ENCODE measurements around the gene PHF14. TPM values are rescaled to one million over a fixed set of nuclear protein-coding genes. Genes with fewer than 3 reads are reported as not detected.

Gene PHF14
- total and polyA plus RNA-seq, 2 experiments from 2014 or later: 10.1 to 17.0 TPM

DNA sequence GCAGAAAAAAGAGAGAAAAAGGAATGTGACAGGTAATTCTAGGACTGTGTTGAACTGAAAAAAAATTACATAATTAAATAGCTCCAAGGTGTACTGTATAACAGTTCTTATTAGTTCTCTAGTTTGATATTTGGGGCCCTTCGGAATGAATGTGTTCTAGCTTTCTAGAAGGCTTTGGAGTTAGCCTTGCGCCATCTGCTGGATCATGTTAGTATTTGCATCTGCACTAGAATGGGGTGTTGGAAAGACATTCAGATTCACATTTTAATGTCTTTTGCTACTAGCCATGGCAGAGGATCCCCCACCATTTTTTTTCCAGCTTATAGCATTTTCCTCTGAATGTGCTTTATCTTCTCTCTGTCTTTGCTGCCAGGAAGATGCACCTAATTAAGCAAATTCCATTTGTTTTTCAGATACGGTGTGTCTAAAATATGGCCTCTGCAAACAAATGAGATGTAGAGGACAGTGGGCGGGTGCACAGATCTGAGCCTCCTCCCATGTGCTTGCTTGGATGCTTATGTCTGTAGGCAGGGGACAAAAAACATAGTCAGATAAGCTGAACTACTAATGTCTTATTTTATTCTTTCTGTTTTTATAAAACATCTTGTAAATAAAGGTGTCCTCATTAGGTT, 238.5 kb downstream of the PHF14 start:
- Histone ChIP-seq H3K4me1 (ENCODE audit: insufficient read depth) (no peaks in the 10 kb centered on the region; the same call in 1 of the 2 replicates), H3K27me3 (replicated peaks; ENCODE audit: insufficient read depth) (no peaks in the 10 kb centered on the region), H3K9me2 (ENCODE audit: insufficient read depth) (no peaks in the 10 kb centered on the region), H3K9me3 (ENCODE audit: low read depth) (no peaks in the 10 kb centered on the region), H3F3A (ENCODE audit: insufficient read depth) (no peaks in the 10 kb centered on the region), H3K4me3 (peak overlapping the region; percentile 42; the same call in 1 of the 2 replicates), H3K4me2 (ENCODE audit: unreplicated experiment) (peak overlapping the region; percentile 87), H3K27ac (no peak overlapping the region), H3K36me3 (ENCODE audit: low read depth) (no peaks in the 10 kb centered on the region), H3K9ac (no peak overlapping the region), H4K20me1 (ENCODE audit: insufficient read depth) (no peaks in the 10 kb centered on the region), H2AFZ (peak overlapping the region; percentile 66), H3K79me2 (ENCODE audit: insufficient read depth) (no peaks in the 10 kb centered on the region)
- in situ Hi-C loops (cut with MboI): no loop called here
- TF ChIP-seq EZH2phosphoT487 (IDR thresholded peaks at IDR 0.05; ENCODE audit: insufficient read depth, low read depth) (no peak), EZH2 (IDR thresholded peaks at IDR 0.05; ENCODE audit: insufficient read depth, poor library complexity, severe bottlenecking) (no peak)
- DNase-seq: peak; percentile 80
- WGBS, 2 experiments (ENCODE audit: low coverage in 1 of 2, low lambda C conversion rate in 2 of 2, missing lambda C conversion rate in 2 of 2): 29% methylated on average over 4 of the region's 4 CpGs

DNA sequence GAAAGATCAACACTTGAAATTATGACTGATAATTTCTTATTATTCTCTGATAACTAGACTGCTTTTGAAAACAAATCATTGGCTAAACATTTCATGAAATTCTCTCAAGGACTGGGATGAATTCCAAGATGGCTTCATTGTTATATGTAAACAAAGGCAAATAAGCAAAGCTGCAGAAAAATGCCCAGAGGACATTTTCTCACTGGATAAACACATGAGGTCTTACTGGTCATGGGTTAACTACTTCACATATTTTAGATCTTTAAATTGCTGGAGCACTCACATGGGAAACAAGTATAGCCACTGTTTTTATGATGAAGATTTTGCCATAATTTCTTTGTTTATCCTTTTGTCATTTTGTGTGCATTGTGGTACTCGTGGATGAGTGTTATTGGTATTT, 239.1 kb downstream of the PHF14 start:
- H3K9me2 ChIP-seq (ENCODE audit: insufficient read depth): no peaks in the 10 kb centered on the region
- no peaks in the 10 kb centered on the region for H3K27me3 ChIP-seq (replicated peaks; ENCODE audit: insufficient read depth)
- no peaks in the 10 kb centered on the region; the same call in 1 of the 2 replicates for H3K4me1 ChIP-seq (ENCODE audit: insufficient read depth)
- H3K9me3 ChIP-seq (ENCODE audit: low read depth): no peaks in the 10 kb centered on the region
- no peak overlapping the region for H3K27ac ChIP-seq
- H3K36me3 ChIP-seq (ENCODE audit: low read depth): no peaks in the 10 kb centered on the region
- no peaks in the 10 kb centered on the region for H4K20me1 ChIP-seq (ENCODE audit: insufficient read depth)
- no peak overlapping the region for H2AFZ ChIP-seq
- peak; percentile 10 for DNase-seq
- no peak overlapping the region for H3K4me3 ChIP-seq
- TF ChIP-seq EZH2 (IDR thresholded peaks at IDR 0.05; ENCODE audit: insufficient read depth, poor library complexity, severe bottlenecking): no peak
- TF ChIP-seq EZH2phosphoT487 (IDR thresholded peaks at IDR 0.05; ENCODE audit: insufficient read depth, low read depth): no peak
- 27 to 45% methylated on average over 1 of the region's 1 CpG for WGBS, 2 experiments (ENCODE audit: low coverage in 1 of 2, low lambda C conversion rate in 2 of 2, missing lambda C conversion rate in 2 of 2)
- H3F3A ChIP-seq (ENCODE audit: insufficient read depth): no peaks in the 10 kb centered on the region
- H3K9ac ChIP-seq: no peak overlapping the region
- no peak overlapping the region for H3K4me2 ChIP-seq (ENCODE audit: unreplicated experiment)
- H3K79me2 ChIP-seq (ENCODE audit: insufficient read depth): no peaks in the 10 kb centered on the region
- in situ Hi-C loops (cut with MboI): no loop called here

DNA sequence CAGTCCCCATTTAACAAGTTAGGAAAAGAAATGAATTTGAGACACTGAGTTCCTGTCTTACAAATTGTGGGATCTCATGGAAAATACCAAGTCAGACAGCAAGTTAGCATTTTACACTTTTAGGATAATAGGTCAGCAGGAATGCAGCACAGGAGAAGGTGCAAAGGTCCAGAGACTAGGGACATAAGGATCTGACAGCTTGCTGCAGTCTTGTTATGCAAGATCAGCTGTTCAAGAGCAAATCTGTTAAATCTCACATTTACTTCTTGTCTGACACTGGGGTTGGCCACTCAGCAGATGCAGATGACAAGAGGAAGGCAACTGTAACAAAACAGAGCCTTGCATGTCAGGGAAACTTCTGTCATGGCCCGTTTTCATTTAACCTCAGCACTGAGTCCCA, 239.6 kb downstream of the PHF14 start:
- no peak overlapping the region for H3K27ac ChIP-seq
- no peaks in the 10 kb centered on the region for H3K36me3 ChIP-seq (ENCODE audit: low read depth)
- H3K9me3 ChIP-seq (ENCODE audit: low read depth): no peaks in the 10 kb centered on the region
- H3K79me2 ChIP-seq (ENCODE audit: insufficient read depth): no peaks in the 10 kb centered on the region
- H3F3A ChIP-seq (ENCODE audit: insufficient read depth): no peaks in the 10 kb centered on the region
- in situ Hi-C loops (cut with MboI): no loop called here
- no peak for TF ChIP-seq EZH2phosphoT487 (IDR thresholded peaks at IDR 0.05; ENCODE audit: insufficient read depth, low read depth)
- TF ChIP-seq EZH2 (IDR thresholded peaks at IDR 0.05; ENCODE audit: insufficient read depth, poor library complexity, severe bottlenecking): no peak
- no peak overlapping the region for H2AFZ ChIP-seq
- H3K4me3 ChIP-seq: no peak overlapping the region
- DNase-seq: no peak
- WGBS, 2 experiments (ENCODE audit: low coverage in 1 of 2, low lambda C conversion rate in 2 of 2, missing lambda C conversion rate in 2 of 2): 0 to 16% methylated on average over 1 of the region's 1 CpG
- H3K9ac ChIP-seq: no peak overlapping the region
- H4K20me1 ChIP-seq (ENCODE audit: insufficient read depth): no peaks in the 10 kb centered on the region
- H3K9me2 ChIP-seq (ENCODE audit: insufficient read depth): no peaks in the 10 kb centered on the region
- no peaks in the 10 kb centered on the region; the same call in 1 of the 2 replicates for H3K4me1 ChIP-seq (ENCODE audit: insufficient read depth)
- no peak overlapping the region for H3K4me2 ChIP-seq (ENCODE audit: unreplicated experiment)
- H3K27me3 ChIP-seq (replicated peaks; ENCODE audit: insufficient read depth): no peaks in the 10 kb centered on the region

DNA sequence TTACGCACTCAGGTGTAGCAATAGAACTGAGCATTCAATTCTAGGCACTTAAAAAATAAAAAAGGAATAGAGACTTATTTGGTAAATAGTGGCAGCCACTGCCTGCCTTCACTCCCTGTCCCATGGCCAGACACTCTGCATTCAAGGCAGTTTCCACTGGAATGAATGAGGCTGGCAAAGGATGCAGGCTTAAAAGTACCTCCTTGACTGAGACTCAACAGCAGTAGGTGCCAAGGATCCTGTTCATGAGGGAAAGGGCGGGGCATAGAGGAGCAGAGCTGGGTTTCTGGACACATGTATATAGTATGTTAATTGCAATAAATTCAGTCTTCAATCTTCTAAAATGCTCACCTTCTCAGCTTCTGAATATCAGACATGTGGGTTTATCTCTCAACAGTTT, 242.6 kb downstream of the PHF14 start:
- TF ChIP-seq EZH2 (IDR thresholded peaks at IDR 0.05; ENCODE audit: insufficient read depth, poor library complexity, severe bottlenecking) (no peak), EZH2phosphoT487 (IDR thresholded peaks at IDR 0.05; ENCODE audit: insufficient read depth, low read depth) (no peak)
- Histone ChIP-seq H3K9me3 (ENCODE audit: low read depth) (no peaks in the 10 kb centered on the region), H3K4me1 (ENCODE audit: insufficient read depth) (no peaks in the 10 kb centered on the region; the same call in 1 of the 2 replicates), H3K27ac (no peak overlapping the region), H3F3A (ENCODE audit: insufficient read depth) (no peaks in the 10 kb centered on the region), H3K4me3 (no peak overlapping the region), H3K9me2 (ENCODE audit: insufficient read depth) (no peaks in the 10 kb centered on the region), H3K27me3 (replicated peaks; ENCODE audit: insufficient read depth) (no peaks in the 10 kb centered on the region), H3K9ac (no peak overlapping the region), H2AFZ (no peak overlapping the region), H3K4me2 (ENCODE audit: unreplicated experiment) (no peak overlapping the region), H3K79me2 (ENCODE audit: insufficient read depth) (no peaks in the 10 kb centered on the region), H3K36me3 (ENCODE audit: low read depth) (no peaks in the 10 kb centered on the region), H4K20me1 (ENCODE audit: insufficient read depth) (no peaks in the 10 kb centered on the region)
- WGBS, 2 experiments (ENCODE audit: low coverage in 1 of 2, low lambda C conversion rate in 2 of 2, missing lambda C conversion rate in 2 of 2): 67 to 73% methylated on average over 2 of the region's 2 CpGs
- in situ Hi-C loops (cut with MboI): no loop called here
- no peak for DNase-seq

All from GM23248 (cell line).